Fibroblast of gingiva (primary cell): ENCODE results near the gene CTSA.
"Not testable (repeated sequence)": the region's sequence is repeated elsewhere in the genome, so short reads cannot be mapped to it uniquely, and the experiment has no call there.

Source experiments
- DNase-seq: peaks from one replicate; pipeline ENCODE4 v3.0.0-alpha.2; 2011; ENCODE audit warnings: low read depth

CTSA gene

GRCh38 chr20:45918182-45918737 is 27.1 kb downstream of the CTSA start:
- peak; percentile 47 for DNase-seq

- DNase-seq: peak; percentile 36
These were observed 27.8 kb downstream of the CTSA start for GRCh38 chr20:45918779-45919537.

DNA sequence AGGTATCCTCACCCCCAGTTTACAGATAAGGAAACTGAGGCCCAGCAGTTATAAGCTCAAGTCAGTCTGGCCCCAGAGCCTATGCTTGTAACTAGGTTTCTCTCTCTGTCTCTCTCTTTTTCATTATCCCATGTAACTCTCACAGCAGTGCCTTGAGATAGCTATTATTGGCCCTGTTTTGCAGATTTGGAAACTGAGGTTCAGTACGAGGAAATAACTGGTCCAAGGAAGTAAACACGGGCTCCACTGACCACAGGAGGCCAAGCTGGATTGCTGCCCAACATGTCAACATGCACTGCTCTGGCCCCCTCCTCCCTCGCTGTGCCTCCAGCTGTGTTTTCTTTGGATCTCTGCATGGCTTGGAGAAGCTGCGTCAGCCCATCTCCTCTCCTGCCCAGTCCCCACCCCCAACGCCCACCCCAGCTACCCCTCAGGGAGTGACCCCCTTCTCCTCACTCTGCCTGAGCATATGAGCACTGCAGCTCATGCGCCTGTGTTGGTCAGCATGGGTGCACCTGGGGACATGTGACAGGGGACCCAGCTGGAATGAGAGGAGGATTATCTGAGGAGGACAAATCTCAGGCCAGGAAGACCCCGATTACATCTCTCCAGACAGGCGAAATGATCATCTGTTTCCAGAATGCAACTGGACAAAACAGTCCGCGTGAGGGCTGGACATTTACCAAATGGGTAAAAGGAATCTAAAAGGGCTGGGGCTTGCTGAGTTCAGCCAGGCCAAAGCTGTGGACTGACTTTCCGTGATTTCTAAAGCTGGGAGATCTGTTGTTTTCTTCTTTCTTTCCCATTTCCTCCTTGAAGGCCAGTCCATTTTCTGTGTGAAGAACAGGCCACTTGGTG is 28.6 kb downstream of the CTSA start:
- DNase-seq: peak; percentile 82

GRCh38 chr20:45920462-45921336 is 29.6 kb downstream of the CTSA start:
- no peak for DNase-seq

DNA sequence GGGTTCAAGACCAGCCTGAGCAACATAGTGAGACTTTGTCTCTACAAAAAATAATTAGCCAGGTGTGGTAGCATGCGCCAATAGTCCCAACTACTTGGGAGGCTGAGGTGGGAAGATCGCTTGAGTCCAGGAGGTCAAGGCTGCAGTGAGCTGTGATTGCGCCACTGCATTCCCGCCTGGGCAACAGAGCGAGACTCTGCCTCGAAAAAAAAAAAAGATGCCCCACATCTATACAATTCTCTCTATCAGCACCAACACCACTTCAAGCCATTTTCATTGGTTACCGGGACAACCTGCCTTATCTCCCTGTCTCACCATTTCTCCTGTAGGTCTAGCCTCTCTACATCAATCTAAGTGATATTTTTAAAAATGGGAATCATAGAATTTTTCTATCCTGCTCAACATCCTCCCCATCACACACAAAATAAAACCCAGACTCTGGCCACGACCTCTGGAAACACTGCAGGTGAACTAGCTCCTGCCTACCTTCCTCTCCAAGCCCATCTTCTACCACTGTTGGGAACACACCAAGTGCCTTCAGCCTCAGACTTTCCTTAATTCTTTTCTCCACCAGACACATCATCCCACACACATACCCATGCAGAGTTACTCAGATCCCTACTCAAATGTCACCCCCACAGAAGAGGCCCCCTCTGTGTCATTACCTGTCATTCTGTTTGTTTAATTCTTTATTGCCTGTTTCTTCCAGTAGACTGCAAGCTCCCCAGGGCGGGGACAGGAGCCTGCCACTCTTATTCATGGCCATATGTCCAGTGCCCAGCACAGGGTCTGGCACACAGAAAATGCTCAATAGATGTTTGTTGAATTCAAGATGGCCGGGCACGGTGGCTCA is 30.4 kb downstream of the CTSA start:
- no peak for DNase-seq

GRCh38 chr20:45924391-45925261 is 33.5 kb downstream of the CTSA start:
- DNase-seq: peak; percentile 62

- DNase-seq: no peak
These were observed 34.8 kb downstream of the CTSA start for GRCh38 chr20:45925821-45926506.

GRCh38 chr20:45926731-45927070 is 35.6 kb downstream of the CTSA start:
- no peak for DNase-seq

DNA sequence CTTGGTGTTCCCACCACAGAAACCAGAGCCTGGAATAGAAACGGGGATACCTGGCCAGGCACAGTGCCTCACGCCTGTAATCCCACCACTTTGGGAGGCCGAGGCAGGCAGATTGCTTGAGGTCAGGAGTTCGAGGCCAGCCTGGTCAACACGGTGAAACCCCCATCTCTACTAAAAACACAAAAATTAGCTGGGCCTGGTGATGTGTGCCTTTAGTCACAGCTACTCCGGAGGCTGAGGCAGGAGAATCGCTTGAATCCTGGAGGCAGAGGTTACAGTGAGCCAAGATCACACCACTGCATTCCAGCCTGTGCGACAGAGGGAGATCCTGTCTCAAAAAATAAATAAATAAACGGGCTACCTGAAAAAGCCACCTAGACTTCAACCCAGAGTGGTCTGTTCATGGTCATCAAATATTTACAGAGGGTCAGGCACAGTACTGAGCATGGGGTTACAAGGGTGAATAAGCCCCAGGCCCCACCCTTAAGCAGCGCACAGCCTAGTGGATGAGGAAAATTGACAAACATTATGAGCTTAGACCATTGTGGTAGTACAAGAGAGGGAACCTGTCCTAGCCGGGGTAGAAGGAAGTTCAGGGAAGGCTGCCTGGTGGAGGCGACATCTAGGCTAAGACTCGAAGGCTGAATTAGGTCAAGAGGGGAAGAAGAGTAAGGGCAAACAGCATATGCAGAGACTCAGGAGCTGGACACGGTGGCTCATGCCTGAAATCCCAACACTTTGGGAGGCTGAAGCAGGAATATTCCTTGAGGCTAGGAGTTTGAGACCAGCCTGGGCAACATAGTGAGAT is 36.1 kb downstream of the CTSA start:
- no peak for DNase-seq

DNA sequence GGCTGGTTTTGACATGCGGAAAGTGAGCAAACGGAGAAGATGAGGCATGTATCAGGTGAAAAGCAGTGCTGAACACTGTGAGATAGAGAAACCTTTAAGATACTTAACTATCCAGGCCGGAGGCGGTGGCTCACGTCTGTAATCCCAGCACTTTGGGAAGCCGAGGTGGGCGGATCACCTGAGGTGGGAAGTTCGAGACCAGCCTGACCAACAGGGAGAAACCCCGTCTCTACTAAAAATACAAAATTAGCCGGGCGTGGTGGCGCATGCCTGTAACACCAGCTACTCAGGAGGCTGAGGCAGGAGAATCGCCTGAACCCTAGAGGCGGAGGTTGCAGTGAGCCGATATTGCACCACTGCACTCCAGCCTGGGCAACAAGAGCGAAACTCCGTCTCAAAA is 40.5 kb downstream of the CTSA start:
- DNase-seq: not testable (repeated sequence)

DNA sequence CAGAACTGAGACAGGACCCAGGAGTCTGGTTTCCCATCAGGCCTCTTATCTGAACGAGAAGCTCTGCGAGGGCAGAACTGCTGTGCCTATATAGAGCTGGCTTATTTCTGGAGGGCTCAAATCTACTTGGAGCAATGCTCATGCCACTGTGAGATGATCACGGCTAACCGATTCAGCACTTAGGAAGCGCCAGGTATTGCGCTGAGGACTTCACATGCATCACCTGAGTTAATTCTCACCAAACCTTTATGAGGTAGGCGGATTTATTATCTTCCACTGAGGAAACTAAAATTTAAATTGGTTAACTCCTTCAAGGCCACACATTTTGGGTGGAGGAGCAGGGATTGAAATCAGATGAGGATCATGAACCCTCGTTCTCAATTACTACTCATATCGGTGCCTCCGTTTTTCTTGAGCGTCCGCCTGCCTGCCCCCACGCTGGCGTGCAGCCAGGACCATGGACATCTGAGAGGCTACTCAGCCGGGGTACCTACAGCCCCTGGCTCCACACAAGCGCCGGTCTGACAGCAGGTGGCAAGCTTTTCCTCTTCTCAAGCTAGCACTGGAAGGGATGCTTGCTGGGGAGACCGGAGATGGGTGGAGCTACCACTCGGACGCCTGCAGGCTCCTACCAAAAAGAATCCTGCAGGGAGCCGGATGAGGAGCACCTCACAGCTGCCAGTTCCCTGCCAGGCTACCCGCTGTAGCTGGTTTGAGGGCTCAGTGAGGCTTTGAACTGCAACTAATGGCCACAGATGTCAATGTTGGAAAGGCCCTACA is 42.3 kb downstream of the CTSA start:
- DNase-seq: peak; percentile 66

- DNase-seq: peak; percentile 30
These were observed 43.0 kb downstream of the CTSA start for GRCh38 chr20:45934046-45934585.

GRCh38 chr20:45934586-45935415 is 43.7 kb downstream of the CTSA start, which contains the start of gene PCIF1:
Gene PCIF1, plus strand, starts transcription at chr20:45934683. Its CDS starts 4,317 bp downstream, at chr20:45939000.
- DNase-seq: peak; percentile 94

- DNase-seq: peak; percentile 21
These were observed 44.4 kb downstream of the CTSA start for GRCh38 chr20:45935416-45936046.

GRCh38 chr20:45937765-45938164 is 46.6 kb downstream of the CTSA start:
- DNase-seq: no peak
